ENCODE results near the gene CD99L2. TPM values are rescaled to one million over a fixed set of nuclear protein-coding genes. Genes with fewer than 3 reads are reported as not detected.

The CD99L2 gene
- total RNA-seq, 2 donors from 2014 or later, result 75.6 to 83.8 TPM

DNA sequence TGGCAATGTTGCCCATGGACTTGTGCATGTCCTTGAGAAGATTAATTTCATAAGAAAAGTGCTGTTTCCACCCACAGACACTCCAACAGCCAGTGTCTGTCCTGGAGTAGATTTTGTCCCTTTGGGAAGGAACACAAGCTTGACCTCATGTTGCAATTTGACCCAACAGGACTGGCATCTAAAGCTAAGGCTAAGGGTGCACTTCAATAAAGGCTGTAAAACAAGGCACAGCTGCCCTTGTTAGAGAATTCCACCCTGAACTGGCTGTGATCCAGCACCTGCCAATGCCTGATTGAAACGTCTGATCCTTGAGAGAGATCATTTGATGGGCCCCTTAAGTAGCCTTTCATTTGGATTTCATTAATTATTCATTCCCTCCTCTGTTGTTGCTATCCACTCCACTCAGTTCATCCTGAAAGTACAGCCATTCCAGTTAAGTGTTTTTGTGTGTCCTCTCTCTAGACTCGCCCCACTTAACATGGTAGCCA is 56.2 kb downstream of the CD99L2 start:
- Histone ChIP-seq H3K27ac (no peak overlapping the region), H3K4me3 (no peak overlapping the region), H3K9me3 (no peaks in the 10 kb centered on the region), H3K36me3 (no peaks in the 10 kb centered on the region), H3K4me1 (ENCODE audit: control insufficient read depth in 1 of 2, low read depth in 2 of 2) (no peaks in the 10 kb centered on the region), H3K27me3 (replicated peaks; ENCODE audit: insufficient read depth) (no peaks in the 10 kb centered on the region)
- TF ChIP-seq, protein P1, sequence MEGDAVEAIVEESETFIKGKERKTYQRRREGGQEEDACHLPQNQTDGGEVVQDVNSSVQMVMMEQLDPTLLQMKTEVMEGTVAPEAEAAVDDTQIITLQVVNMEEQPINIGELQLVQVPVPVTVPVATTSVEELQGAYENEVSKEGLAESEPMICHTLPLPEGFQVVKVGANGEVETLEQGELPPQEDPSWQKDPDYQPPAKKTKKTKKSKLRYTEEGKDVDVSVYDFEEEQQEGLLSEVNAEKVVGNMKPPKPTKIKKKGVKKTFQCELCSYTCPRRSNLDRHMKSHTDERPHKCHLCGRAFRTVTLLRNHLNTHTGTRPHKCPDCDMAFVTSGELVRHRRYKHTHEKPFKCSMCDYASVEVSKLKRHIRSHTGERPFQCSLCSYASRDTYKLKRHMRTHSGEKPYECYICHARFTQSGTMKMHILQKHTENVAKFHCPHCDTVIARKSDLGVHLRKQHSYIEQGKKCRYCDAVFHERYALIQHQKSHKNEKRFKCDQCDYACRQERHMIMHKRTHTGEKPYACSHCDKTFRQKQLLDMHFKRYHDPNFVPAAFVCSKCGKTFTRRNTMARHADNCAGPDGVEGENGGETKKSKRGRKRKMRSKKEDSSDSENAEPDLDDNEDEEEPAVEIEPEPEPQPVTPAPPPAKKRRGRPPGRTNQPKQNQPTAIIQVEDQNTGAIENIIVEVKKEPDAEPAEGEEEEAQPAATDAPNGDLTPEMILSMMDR (IDR thresholded peaks at IDR 0.05), result no peak
- ATAC-seq (ENCODE audit: insufficient number of reproducible peaks, low FRiP score, low read depth), result no peak
- DNase-seq (ENCODE audit: low spot score), result no peak

DNA sequence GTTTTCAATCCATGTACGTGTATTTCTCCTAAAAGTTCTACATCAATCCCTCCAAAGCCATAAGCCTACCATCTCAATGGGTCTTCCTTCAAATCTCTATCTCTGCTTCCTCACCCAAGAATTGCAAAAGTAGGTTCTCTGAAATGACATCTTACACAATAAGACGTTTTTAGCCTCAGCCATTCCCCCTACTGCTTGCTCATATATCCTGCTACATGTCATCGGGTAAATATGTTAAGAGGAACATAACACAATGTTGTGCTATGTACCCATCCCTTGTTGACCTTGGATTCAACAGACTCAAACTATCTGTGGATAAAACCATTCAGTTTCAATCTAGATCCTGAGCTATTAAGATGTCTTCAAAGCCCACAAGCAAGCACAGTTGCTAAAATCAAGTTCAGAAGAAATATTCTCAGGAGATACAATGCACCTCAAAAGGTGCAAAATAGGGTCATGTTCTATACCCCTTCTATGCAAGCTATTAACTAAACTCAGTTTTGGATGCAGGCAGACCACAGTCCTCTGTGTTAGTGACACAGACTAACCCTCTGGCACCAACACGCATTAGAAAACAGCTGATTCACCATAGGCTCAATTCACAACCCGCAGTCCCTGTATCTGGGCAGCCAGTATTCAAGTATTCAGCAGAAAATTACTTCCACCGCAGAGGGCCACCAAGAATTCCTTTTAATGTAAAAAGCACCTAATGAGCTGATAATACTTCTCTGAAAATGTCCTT is 56.8 kb downstream of the CD99L2 start:
- H3K4me3 ChIP-seq, result no peak overlapping the region
- no peaks in the 10 kb centered on the region for H3K27me3 ChIP-seq (replicated peaks; ENCODE audit: insufficient read depth)
- H3K36me3 ChIP-seq, result no peaks in the 10 kb centered on the region
- H3K9me3 ChIP-seq, result no peaks in the 10 kb centered on the region
- TF ChIP-seq, protein P1 (IDR thresholded peaks at IDR 0.05), result no peak
- H3K4me1 ChIP-seq (ENCODE audit: control insufficient read depth in 1 of 2, low read depth in 2 of 2), result no peaks in the 10 kb centered on the region
- no peak for DNase-seq (ENCODE audit: low spot score)
- H3K27ac ChIP-seq, result no peak overlapping the region
- no peak for ATAC-seq (ENCODE audit: insufficient number of reproducible peaks, low FRiP score, low read depth)

DNA sequence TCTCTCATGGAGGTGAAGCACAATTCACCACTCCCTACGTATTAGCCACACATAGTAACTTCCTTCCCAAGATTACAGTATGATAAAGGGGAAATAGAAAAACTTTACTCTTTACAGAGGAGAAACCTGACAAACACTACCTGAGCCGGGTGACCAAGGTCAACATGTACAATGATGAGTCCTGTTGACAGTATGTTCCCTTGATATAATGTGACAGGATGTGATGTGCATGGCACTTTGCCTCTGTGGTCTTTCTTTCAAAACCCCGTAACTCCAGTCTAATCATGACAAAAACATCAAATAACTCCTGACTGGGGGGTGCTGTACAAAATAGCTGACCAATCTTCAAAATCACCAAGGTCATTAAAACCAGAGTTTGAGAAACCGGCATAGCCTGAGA is 60.6 kb downstream of the CD99L2 start:
- Histone ChIP-seq H3K36me3 (no peaks in the 10 kb centered on the region), H3K4me1 (ENCODE audit: control insufficient read depth in 1 of 2, low read depth in 2 of 2) (no peaks in the 10 kb centered on the region), H3K27me3 (replicated peaks; ENCODE audit: insufficient read depth) (no peaks in the 10 kb centered on the region), H3K27ac (no peak overlapping the region), H3K4me3 (no peak overlapping the region), H3K9me3 (no peaks in the 10 kb centered on the region)
- no peak for DNase-seq (ENCODE audit: low spot score)
- TF ChIP-seq, protein P1 (IDR thresholded peaks at IDR 0.05), result no peak
- no peak for ATAC-seq (ENCODE audit: insufficient number of reproducible peaks, low FRiP score, low read depth)

DNA sequence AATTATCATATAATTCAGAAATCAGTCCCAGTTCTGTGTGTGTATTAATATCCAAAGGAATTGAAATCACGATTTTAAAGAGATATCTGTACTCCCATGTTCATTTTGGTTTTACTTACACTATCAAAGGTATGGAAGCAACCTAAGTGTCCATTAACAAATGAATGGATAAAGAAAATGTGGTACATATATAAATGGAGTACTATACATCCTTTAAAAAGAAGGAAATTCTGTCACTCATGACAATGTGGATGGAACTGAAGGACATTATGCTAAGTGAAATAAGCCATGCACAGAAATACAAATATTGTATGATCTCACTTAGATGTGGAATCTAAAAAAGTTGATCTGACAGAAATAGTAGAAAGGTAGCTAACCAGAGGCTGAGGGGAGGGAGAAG is 63.8 kb downstream of the CD99L2 start:
- no peak for DNase-seq (ENCODE audit: low spot score)
- Histone ChIP-seq H3K27me3 (replicated peaks; ENCODE audit: insufficient read depth) (no peaks in the 10 kb centered on the region), H3K4me3 (no peak overlapping the region), H3K36me3 (no peaks in the 10 kb centered on the region), H3K27ac (no peak overlapping the region), H3K9me3 (no peaks in the 10 kb centered on the region), H3K4me1 (ENCODE audit: control insufficient read depth in 1 of 2, low read depth in 2 of 2) (no peaks in the 10 kb centered on the region)
- ATAC-seq (ENCODE audit: insufficient number of reproducible peaks, low FRiP score, low read depth), result no peak
- TF ChIP-seq, protein P1 (IDR thresholded peaks at IDR 0.05), result no peak

DNA sequence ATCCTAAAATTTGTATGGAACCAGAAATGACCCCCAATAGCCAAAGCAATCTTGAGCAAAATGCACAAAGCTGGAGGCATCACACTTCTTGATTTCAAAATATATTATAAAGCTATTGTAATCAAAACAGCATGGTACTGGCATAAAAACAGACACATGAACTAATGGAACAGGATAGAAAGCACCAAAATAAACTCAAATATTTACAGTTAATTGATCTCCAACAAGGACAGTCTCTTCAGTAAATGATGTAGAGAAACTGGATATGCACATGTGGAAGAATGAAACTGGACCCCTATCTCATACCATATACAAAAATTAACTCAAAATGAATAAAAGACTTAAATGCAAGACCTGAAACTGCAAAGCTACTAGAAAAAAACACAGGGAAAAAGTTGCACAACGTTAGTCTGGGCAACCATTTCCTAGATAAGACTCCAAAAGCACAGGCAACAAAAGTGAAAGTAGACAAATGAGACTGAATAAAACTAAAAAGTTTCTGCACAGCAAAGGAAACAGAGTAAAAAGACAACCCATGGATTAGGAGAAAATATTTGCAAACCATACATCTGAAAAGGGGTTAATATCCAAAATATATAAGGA is 64.9 kb downstream of the CD99L2 start:
- Histone ChIP-seq H3K27me3 (replicated peaks; ENCODE audit: insufficient read depth) (no peaks in the 10 kb centered on the region), H3K27ac (no peak overlapping the region), H3K4me3 (no peak overlapping the region), H3K9me3 (no peaks in the 10 kb centered on the region), H3K4me1 (ENCODE audit: control insufficient read depth in 1 of 2, low read depth in 2 of 2) (no peaks in the 10 kb centered on the region), H3K36me3 (no peaks in the 10 kb centered on the region)
- TF ChIP-seq, protein P1 (IDR thresholded peaks at IDR 0.05), result no peak
- ATAC-seq (ENCODE audit: insufficient number of reproducible peaks, low FRiP score, low read depth) (no peak), DNase-seq (ENCODE audit: low spot score) (no peak)

Measured in thoracic aorta (tissue), 2 donors.